HG03558 (cell line): Measurements from ENCODE around the gene CORO2B.

Source experiments
- ATAC-seq: cut with Tn5 transposase; IDR thresholded peaks from one replicate; pipeline ENCODE4 v1.9.1; 2021; ENCODE audit warnings: moderate number of reproducible peaks; ENCODE audit not compliant: unreplicated experiment; ENCODE audit errors: extremely low read depth

Gene CORO2B

GRCh38 chr15:68713874-68714273, 135.1 kb downstream of the CORO2B start:
- no peak for ATAC-seq

GRCh38 chr15:68715111-68715510, 136.3 kb downstream of the CORO2B start:
- no peak for ATAC-seq

GRCh38 chr15:68717951-68718350, 139.2 kb downstream of the CORO2B start:
- ATAC-seq: no peak

- no peak for ATAC-seq
These were observed 139.7 kb downstream of the CORO2B start for GRCh38 chr15:68718468-68718867.

- ATAC-seq: no peak
These were observed 140.3 kb downstream of the CORO2B start for GRCh38 chr15:68719051-68719450.

- no peak for ATAC-seq
These were observed 140.9 kb downstream of the CORO2B start for GRCh38 chr15:68719672-68720071.

GRCh38 chr15:68721886-68722285, 143.1 kb downstream of the CORO2B start:
- no peak for ATAC-seq

- ATAC-seq: no peak
These were observed 146.9 kb downstream of the CORO2B start for GRCh38 chr15:68725736-68726135.

- ATAC-seq: no peak
These were observed 147.5 kb downstream of the CORO2B start for GRCh38 chr15:68726246-68726645.

GRCh38 chr15:68729789-68730411, 151.1 kb downstream of the CORO2B start:
- ATAC-seq: no peak

- ATAC-seq: no peak
These were observed 151.7 kb downstream of the CORO2B start for GRCh38 chr15:68730471-68730919.

GRCh38 chr15:68730976-68731897, 152.4 kb downstream of the CORO2B start:
- ATAC-seq: no peak

GRCh38 chr15:68732451-68732850, 153.7 kb downstream of the CORO2B start:
- ATAC-seq: no peak

GRCh38 chr15:68733666-68734065, 154.9 kb downstream of the CORO2B start:
- no peak for ATAC-seq

GRCh38 chr15:68734352-68734751, 155.6 kb downstream of the CORO2B start:
- no peak for ATAC-seq

- ATAC-seq: no peak
These were observed 156.1 kb downstream of the CORO2B start for GRCh38 chr15:68734881-68735280.

GRCh38 chr15:68735610-68736009, 156.8 kb downstream of the CORO2B start:
- no peak for ATAC-seq

GRCh38 chr15:68739390-68740080, 160.7 kb downstream of the CORO2B start:
- ATAC-seq: no peak

GRCh38 chr15:68743256-68743655, 164.5 kb downstream of the CORO2B start:
- ATAC-seq: no peak

- no peak for ATAC-seq
These were observed 170.6 kb downstream of the CORO2B start for GRCh38 chr15:68749365-68749764.

- ATAC-seq: no peak
These were observed 171.0 kb downstream of the CORO2B start for GRCh38 chr15:68749793-68750192.
